Adrenal gland (tissue), 5 donors: Measurements from ENCODE around the gene CCDC172.

Experiments used
- POLR2A ChIP-seq, 2 donors: fragments of 450-650 bp; IDR thresholded peaks; one replicate each; pipeline ENCODE4 v1.6.1; 2017; ENCODE audit warnings: antibody characterized with exemption in 2 of 2, mild to moderate bottlenecking in 2 of 2, moderate library complexity in 1 of 2
- TF ChIP-seq, protein P1 (sequence below), 6 experiments: fragments of 450-650 bp in 4 of 6; fragments of 200-600 bp in 2 of 6; sonication (generic) in 1 of 6; IDR thresholded peaks; 1 replicate in 5 of 6; 2 replicates in 1 of 6; pipeline versions ENCODE4 v1.5.1 to v1.8.0; 2016 to 2021; ENCODE audit warnings: antibody characterized with exemption in 6 of 6, mild to moderate bottlenecking in 2 of 6, moderate library complexity in 1 of 6
- donor health status: DM: no; HTN: no; CAD: no.

DNA sequence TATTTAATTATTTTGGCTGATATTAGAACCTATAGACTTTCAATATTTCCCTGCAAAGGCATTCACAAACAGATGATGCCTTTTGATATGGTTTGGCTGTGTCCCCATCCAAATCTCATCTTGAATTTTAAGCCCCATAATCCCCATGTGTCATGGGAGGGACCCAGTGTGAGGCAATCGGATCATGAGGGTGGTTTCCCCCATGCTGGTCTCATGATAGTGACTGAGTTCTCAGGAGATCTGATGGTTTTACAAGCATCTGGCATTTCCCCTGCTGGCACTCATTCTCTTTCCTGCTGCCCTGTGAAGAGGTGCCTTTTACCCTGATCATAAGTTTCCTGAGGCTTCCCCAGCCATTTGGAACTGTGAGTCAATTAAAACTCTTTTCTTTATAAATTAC is 94.1 kb downstream of the CCDC172 start:
- TF ChIP-seq POLR2A (IDR thresholded peaks at IDR 0.05), result no peak
- TF ChIP-seq, protein P1, sequence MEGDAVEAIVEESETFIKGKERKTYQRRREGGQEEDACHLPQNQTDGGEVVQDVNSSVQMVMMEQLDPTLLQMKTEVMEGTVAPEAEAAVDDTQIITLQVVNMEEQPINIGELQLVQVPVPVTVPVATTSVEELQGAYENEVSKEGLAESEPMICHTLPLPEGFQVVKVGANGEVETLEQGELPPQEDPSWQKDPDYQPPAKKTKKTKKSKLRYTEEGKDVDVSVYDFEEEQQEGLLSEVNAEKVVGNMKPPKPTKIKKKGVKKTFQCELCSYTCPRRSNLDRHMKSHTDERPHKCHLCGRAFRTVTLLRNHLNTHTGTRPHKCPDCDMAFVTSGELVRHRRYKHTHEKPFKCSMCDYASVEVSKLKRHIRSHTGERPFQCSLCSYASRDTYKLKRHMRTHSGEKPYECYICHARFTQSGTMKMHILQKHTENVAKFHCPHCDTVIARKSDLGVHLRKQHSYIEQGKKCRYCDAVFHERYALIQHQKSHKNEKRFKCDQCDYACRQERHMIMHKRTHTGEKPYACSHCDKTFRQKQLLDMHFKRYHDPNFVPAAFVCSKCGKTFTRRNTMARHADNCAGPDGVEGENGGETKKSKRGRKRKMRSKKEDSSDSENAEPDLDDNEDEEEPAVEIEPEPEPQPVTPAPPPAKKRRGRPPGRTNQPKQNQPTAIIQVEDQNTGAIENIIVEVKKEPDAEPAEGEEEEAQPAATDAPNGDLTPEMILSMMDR (IDR thresholded peaks at IDR 0.05), result no peak
